ENCODE results near the gene VMP1.

GRCh38 chr17:59683283-59683682, 24.2 kb upstream of the VMP1 start:
- TF ChIP-seq POLR2A (IDR thresholded peaks at IDR 0.05), result no peak
- TF ChIP-seq, protein P1, sequence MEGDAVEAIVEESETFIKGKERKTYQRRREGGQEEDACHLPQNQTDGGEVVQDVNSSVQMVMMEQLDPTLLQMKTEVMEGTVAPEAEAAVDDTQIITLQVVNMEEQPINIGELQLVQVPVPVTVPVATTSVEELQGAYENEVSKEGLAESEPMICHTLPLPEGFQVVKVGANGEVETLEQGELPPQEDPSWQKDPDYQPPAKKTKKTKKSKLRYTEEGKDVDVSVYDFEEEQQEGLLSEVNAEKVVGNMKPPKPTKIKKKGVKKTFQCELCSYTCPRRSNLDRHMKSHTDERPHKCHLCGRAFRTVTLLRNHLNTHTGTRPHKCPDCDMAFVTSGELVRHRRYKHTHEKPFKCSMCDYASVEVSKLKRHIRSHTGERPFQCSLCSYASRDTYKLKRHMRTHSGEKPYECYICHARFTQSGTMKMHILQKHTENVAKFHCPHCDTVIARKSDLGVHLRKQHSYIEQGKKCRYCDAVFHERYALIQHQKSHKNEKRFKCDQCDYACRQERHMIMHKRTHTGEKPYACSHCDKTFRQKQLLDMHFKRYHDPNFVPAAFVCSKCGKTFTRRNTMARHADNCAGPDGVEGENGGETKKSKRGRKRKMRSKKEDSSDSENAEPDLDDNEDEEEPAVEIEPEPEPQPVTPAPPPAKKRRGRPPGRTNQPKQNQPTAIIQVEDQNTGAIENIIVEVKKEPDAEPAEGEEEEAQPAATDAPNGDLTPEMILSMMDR (IDR thresholded peaks at IDR 0.05), result no peak
